Measurements from ENCODE around the gene GPC6.
"Not testable (repeated sequence)": the region's sequence is repeated elsewhere in the genome, so short reads cannot be mapped to it uniquely, and the experiment has no call there.

Gene GPC6

GRCh38 chr13:94322925-94323763, 1096.5 kb downstream of the GPC6 start:
- no peak for DNase-seq

- DNase-seq: peak; percentile 75
Measured at GRCh38 chr13:94323764-94324758, 1097.5 kb downstream of the GPC6 start.

GRCh38 chr13:94324767-94325540, 1098.3 kb downstream of the GPC6 start:
- DNase-seq: no peak

GRCh38 chr13:94325650-94326049, 1099.0 kb downstream of the GPC6 start:
- no peak for DNase-seq

GRCh38 chr13:94327318-94327717, 1100.7 kb downstream of the GPC6 start:
- peak; percentile 29 for DNase-seq

GRCh38 chr13:94328381-94329041, 1101.9 kb downstream of the GPC6 start:
- DNase-seq: no peak

GRCh38 chr13:94329277-94329676, 1102.7 kb downstream of the GPC6 start:
- no peak for DNase-seq

- no peak for DNase-seq
Measured at GRCh38 chr13:94329754-94330551, 1103.3 kb downstream of the GPC6 start.

GRCh38 chr13:94330552-94331071, 1104.0 kb downstream of the GPC6 start:
- peak; percentile 25 for DNase-seq

- no peak for DNase-seq
Measured at GRCh38 chr13:94331281-94331680, 1104.7 kb downstream of the GPC6 start.

- DNase-seq: no peak
Measured at GRCh38 chr13:94332359-94333096, 1105.9 kb downstream of the GPC6 start.

- no peak for DNase-seq
Measured at GRCh38 chr13:94333131-94333820, 1106.7 kb downstream of the GPC6 start.

GRCh38 chr13:94335761-94336526, 1109.3 kb downstream of the GPC6 start:
- no peak for DNase-seq

- no peak for DNase-seq
Measured at GRCh38 chr13:94339116-94339687, 1112.6 kb downstream of the GPC6 start.

- DNase-seq: no peak
Measured at GRCh38 chr13:94342436-94343242, 1116.0 kb downstream of the GPC6 start.

GRCh38 chr13:94343243-94343585, 1116.6 kb downstream of the GPC6 start:
- DNase-seq: no peak

GRCh38 chr13:94343687-94344086, 1117.1 kb downstream of the GPC6 start:
- DNase-seq: not testable (repeated sequence)

All from CD4-positive, alpha-beta T cell treated with Interleukin-4 for 4 hours (primary cell).